Measurements from ENCODE around the gene F9.
"Not testable (repeated sequence)": the region's sequence is repeated elsewhere in the genome, so short reads cannot be mapped to it uniquely, and the experiment has no call there.

Gene F9

DNA sequence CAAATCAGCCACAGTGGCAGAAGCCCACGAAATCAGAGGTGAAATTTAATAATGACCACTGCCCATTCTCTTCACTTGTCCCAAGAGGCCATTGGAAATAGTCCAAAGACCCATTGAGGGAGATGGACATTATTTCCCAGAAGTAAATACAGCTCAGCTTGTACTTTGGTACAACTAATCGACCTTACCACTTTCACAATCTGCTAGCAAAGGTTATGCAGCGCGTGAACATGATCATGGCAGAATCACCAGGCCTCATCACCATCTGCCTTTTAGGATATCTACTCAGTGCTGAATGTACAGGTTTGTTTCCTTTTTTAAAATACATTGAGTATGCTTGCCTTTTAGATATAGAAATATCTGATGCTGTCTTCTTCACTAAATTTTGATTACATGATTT, at the start of gene F9:
TSS of gene F9 (plus strand) at position 190 of the 400 bp plus-strand sequence. CDS start at position 216, 26 bp downstream.
- DNase-seq = no peak

DNA sequence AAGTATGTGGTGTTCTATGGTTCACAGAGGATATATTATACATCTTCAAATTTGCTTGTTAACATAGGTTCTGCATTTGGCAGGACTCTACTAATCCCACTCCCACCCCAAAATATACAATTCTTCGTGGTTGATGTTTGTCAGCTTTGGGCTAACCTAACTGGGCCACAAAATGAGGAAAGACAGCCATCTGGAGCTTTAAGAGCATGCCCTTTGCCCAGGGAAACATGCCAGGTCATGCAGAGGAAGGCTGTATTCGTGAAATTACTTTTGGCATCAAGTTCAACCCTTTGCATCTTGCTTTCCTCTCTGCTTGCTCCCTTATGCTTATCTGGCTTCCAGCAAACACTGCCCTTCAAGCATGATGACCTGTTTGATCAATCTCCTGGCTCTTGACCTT, 46.8 kb upstream of the F9 start:
- no peak for DNase-seq

DNA sequence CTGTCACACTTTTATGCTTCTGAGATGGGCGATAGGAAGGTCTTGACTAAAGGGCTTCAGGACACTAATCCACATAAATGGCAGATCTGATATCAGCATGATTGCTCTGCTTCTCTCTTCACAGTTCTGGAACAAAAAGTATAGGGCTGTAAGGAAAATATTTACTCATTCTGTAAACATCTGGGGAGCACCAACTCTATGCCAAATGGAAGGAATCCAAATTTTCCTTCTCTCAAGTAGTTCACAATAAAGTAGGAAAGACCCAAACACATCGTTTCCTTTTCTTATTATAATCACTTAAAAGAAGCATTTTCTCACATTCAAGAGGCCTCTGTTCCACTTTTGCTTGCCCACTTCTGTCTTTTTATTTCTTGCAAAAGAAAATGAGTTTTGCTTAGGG, 45.9 kb upstream of the F9 start:
- DNase-seq = no peak

DNA sequence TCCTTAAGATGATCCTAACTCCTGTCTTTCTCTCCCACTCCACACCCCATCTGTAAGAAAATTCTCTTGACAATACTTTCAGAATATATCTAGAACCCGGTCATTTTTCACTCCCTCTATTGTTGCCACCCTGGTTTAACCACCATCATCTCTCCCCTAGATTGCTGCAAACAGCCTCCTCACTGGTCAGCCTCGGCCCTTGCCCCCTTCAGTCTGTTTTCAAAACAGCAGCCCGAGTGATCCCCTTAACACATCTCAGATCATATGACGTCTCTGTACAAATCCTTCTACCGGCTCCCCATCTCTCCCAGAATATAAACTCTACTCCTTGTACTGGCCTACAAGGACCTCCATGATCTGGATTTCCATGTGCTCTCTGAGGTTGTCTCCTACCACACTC, 35.2 kb upstream of the F9 start:
- no peak for DNase-seq

DNA sequence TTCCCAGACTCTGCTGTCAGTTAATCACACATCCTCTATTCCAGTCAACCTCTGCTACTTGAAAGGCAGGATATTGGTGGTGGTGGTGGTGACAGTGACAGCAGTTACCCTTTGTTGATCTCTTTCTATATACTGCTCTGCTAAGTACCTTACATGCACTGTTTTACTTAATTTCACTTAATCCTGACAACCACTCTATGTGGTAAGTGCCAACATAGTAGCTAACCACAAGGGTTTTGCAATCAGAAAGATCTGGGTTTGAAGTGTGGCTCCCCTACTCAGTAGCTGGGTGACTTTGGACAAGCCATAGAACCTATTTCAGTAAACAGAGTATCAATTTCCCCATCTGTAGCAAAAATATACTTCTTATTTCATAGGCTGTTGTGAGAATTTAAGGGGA, 24.2 kb upstream of the F9 start:
- DNase-seq = no peak

DNA sequence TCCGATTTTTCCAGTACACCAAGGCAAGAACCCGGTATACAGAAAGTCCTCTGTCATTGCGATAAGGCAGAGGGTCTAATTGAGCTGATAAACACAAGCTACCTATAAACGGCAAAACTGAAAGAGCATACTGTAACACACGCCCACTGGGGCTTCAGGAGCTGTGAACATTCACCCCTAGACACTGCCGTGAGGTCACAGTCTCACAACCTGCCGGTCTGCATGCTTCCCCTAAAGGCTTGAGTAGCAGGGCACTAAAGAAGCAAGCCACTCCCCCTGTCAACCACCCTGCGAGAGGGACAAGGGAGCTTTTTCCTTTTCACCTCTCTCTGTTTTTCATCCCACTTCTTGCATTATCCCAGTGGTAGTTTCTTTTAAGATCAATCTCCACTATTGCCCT, 22.4 kb upstream of the F9 start:
- DNase-seq = no peak

DNA sequence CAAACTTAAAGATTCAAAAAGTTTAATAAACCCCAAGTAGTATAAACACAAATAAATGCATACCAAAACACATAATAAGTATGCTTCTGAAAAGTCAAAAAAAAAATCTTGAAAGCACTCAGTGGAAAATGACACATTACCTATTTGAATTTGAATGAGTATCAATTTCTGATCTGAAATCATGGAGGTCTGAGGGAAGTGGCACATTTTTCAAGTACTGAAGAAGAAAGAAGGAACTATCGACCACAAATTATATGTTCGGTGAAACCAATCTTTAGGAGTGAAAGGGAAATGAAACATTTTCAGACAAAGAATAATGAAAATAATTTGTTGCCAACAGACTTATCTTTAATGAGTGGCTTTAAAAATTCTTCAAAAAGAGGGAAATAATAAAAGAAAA, 12.1 kb upstream of the F9 start:
- no peak for DNase-seq

DNA sequence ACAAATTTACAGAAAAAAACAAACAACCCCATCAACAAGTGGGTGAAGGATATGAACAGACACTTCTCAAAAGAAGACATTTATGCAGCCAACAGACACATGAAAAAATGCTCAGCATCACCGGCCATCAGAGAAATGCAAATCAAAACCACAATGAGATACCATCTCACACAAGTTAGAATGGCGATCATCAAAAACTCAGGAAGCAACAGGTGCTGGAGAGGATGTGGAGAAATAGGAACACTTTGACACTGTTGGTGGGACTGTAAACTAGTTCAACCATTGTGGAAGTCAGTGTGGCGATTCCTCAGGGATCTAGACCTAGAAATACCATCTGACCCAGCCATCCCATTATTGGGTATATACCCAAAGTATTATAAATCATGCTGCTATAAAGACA, 1.7 kb upstream of the F9 start:
- not testable (repeated sequence) for DNase-seq

DNA sequence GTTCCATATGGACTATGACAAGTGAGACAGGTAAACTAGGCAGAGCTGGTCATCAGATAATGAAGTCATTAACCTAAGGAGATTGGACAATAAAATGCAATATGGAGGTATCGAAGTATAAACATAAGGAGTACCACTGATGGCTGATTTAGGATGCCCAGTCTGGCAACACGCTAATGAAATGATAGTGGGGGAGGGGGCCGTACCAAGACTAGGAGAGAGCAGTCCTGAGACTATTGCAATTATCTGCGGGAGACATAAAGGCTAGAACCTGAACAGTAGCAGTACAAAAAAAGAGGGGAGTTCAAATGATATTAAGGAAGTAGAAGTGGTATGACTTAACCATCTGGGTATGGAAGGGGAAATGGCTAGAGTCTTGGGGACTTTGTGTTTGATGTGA, 2.3 kb downstream of the F9 start:
- no peak for DNase-seq

DNA sequence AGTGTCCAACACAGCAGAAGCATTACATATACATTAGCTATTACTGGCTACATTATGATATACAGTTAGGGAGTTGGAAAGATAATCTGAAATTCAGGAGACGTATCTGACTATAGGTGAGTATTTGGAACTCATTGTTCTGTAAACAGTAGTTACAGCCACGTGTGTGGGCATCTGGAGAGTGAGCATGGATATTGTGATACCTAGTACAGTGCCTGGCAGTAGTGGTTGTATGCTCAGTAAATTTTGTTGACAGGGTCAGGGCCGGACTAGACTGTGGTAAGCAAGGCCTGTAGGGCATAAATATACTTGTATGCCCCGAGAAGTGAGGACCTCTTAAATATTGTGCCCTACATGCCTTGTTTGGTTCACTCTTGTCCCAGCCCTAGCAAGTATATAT, 2.9 kb downstream of the F9 start:
- no peak for DNase-seq

DNA sequence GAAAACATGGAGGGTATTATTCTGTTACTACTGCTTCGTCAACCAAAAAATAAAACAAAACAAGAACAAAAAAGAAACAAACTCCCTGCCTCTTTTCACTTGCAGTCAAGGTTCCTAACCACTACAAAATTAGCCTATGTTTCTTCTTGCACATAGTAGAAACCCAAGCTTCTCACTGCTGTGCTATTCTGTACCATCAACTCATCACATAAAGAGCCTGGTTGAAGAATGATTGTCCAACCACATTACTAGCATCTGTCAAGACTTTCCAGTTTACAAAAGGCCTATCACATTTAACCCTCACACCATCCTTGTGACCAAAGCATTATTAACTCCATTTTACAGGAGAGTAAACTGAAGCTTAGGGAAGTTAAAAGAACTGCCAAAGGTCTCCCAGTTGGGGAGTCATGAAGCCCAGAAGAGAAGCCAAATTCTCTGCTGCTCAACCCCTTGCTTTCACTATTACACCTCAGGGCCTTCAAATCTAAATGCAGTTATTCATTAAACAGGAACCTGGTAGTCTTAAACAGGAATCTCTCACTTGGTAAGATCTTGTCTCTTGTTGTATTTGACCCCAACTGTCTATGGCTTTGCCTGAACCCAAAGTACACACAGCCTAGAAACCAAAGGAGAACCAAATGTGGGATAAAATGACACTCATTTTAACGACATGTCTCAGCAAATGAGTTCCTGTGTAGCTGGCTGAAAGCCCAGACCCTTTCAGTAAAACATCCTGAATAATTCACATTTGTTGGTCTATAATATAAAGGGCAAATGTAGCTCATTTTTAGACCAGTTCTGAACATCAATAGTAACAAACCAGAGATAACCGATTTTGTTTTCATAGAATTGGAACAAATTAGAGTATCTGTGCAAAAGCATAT, 8.6 kb downstream of the F9 start:
- DNase-seq = peak in 1 of 2 experiments; percentile 13

DNA sequence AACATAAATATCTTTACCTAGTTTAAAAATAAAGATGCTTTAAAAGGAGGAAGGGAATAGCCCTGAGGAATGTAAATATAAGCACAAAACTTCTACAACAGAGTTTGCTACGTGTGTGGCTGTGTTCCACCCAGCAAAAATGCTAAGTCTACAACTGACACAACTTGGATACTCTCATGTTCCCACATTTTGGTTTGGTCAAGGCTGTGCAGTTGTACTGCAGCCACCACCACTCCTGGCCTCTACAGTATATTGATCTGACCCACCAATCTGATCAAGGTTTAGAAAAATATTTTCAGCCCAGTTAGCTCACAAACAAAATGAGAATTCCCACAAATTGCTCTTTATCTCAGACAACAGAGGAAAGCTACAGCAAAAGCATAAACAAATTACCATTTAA, 12.1 kb downstream of the F9 start:
- no peak for DNase-seq

DNA sequence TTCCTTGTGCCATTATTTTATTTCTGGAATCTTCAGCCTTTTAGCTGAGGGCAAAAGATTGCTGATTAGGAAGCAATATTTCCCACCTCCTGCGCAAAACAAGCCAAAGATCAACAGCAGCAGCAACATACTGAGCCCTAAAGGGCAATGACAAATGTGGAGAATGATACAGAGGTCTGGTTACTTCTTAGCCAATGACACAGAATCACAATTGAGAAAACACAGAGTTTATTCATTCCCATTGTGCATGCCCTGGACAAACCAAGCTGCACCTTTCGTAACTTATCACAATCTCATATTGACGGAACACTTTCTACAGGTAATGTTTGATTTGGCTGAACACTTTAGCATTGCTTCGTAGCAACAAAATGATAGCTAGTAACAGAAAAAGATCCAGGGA, 13.4 kb downstream of the F9 start:
- DNase-seq = no peak

DNA sequence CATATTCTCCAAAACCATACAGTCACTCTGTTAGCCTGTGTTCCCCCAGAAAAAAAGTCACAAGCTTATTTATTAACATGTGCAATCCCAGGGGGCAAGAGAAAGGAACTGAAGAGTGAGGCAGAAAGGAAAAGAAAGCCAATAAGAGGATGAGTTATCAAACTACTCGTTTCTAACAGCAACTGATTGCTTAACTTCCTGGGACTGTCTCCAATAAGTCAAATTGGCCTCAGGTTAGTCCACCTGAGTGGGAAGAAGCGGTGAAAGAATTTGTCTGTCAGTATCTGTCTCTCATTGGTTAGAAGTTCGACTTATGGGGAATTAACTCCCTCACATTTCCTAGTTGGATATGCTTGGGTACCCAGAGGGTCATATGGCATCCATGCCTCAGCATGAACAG, 14.1 kb downstream of the F9 start:
- no peak for DNase-seq

DNA sequence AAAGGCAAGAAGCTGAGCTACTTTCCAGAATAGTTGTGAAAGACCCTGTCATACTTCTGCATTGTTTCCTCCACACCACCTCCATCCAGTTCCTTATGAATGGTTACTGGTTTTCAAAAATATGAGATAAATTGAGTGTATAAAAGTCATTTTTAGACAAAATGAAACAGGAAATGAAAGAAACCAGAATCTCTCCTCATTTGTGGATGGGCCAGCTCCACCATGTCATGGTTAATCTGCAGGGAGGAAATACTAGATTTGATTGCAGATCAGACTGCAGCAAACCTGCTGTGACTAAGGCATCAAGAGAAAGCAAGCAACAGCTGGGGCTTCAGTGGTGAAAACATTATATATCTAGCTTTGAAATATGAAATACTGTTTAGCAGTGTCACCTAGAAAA, 23.8 kb downstream of the F9 start:
- no peak for DNase-seq

DNA sequence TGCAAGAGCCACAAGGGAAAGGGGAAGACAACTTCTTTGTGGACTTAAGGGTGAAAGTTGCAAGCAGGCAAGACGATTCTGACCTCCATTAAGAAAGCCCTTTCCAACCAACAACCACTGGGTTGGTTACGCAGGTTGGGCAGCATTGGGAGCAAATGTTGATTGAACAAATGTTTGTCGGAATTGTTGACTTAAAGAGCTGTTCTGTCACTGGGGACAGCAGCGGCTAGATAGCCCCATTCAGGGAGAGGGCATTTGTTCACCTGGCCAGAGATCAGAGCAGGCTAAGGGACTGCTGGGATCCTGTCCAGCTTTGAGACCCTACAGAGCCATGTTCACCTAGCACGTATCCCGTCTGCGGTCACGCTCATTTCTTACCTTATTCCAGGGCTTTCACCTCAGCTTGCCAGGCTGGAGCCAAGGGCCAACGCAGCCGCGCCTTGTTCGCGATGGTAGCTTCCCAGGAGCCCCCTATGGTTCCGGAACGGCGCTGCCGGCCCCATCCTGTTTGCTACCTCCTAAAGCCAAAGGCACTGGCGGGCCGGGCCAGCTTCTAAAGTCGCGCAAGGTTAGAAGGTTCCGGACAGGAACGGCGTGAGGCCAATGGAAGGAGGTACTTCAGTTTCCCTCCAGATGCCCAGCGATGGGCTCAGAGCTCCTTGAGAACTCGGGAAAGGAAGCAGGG, 24.6 kb downstream of the F9 start:
- DNase-seq = no peak

DNA sequence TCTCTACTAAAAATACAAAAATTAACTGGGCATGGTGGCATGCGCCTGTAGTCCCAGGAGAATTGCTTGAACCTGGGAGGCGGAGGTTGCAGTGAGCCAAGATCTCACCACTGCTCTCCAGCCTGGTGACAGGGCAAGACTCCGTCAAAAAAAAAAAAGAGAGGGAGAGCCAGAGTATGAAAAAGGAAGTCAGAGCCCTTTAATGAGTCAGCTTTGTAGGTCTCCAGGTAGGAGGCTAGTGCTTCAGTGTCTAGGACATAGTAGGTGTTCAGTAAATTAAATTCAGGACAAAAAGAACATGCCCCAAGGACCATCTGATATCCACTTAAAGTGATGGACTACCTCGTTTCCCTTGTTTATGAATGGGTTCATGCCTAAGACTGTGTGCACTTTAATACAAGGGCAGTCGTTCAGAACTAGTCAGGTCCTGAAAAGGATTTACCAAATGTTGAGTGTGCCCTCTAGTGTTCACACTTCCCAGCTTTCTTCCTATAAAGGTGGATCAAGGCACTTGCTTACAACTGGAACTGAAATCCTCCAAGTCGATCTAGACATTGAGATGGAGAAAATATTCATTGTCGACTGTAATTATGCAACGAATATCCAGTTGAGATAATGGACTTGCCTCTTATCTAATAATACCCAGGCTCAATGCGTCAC, 29.0 kb downstream of the F9 start:
- DNase-seq = peak in 1 of 2 experiments; percentile 2

DNA sequence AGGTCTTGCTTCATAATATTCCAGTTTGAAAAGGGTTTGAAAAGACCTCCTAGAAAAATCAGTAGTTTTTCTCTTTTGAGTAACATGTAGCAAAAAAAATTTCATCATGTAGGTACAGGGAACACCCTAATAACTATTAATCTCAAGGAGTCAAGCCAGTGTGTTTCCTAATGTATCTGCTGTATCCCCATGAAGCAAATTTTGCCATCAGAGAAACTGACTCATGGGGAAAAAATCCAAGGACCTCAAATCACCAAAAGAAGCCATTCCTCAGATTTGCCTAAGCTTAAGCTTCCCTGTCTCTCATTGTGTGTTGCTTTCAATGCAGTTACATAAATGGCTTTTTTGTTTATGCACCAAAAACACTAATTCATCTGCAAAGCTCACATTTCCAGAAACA, 29.7 kb downstream of the F9 start:
- DNase-seq = no peak

DNA sequence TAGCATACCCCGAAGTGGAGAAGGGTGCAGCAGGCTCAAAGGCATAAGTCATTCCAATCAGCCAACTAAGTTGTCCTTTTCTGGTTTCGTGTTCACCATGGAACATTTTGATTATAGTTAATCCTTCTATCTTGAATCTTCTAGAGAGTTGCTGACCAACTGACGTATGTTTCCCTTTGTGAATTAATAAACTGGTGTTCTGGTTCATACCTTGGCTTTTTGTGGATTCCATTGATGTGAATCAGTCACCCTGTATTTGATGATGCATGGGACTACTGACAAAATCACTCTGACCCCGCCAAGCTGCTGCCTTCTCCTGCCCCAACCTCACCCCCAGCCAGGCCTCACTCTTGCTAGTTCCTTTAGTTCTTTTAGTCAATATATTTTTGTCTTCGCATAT, 32.7 kb downstream of the F9 start:
- DNase-seq = no peak

DNA sequence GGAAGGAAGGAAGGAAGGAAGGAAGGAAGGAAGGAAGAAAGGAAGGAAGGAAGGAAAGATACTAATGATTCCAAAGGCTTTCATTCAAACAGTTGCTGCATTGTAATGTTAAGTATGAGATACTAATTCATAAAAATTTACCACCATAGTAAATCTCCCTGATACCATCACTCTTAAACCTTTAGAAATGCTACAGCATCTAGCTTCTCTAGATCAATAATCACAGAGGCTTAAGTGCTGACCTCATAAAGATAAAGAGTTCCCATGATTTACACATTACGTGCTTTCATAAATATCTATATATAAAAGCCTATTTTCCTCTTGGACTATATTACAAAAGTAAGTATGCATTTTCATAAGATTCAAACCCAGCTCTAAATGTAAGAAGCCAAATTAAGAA, 36.4 kb downstream of the F9 start:
- DNase-seq = no peak

DNA sequence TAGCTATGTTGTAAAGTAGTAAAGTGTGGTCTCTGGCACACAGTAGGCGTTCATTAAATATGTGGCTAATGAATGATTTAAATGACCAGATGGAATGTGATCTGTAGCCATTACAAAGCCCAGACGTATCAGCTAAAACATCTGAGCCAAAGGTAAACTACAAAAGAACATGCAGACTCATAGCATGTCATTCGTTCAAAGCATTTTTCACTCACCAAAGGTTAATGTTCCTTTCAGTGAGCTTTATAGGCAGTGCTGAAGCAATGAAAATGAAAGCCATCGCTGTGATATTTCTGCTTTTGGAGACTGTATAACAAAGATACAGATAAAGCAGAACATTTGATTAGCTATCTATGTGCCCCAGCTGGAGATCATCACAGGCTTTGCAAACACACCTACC, 50.5 kb downstream of the F9 start:
- DNase-seq = no peak

DNA sequence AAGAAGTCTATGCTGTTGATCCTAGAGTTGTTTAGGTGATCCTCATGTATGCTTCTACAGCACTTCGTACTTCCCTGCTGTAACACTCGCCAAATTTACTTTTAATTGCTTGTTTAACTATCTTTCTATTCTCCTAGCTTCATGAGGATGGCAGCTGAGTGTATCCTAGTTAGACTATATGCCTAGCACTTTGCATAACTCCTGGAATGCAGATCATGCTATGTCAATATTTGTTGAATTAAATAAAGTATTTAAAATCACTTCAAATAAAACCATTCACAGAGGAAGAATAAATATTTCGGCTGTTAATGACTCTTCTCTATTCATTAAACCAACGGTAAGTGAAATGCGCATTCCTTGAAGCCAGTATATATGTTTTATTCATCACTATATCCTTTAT, 55.1 kb downstream of the F9 start:
- DNase-seq = no peak

DNA sequence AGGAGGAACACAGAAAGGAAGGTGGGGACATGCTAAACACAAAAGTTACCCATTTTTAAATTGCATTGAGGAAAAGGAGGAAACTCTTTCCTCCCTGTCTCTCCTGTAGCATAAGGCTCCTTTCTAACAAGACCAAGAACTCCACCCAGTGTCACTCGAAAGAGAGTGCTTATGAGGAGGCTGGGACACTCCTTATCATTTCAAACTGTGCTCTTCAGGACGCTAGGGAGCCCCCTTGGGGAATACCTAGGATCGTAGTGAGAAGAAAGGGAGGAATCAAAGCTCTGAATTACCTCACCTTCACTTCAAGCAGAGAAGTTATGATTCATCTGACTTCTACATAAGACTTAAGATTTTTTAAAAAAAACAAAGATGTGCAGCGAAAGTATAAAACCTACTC, 65.5 kb downstream of the F9 start:
- DNase-seq = no peak

DNA sequence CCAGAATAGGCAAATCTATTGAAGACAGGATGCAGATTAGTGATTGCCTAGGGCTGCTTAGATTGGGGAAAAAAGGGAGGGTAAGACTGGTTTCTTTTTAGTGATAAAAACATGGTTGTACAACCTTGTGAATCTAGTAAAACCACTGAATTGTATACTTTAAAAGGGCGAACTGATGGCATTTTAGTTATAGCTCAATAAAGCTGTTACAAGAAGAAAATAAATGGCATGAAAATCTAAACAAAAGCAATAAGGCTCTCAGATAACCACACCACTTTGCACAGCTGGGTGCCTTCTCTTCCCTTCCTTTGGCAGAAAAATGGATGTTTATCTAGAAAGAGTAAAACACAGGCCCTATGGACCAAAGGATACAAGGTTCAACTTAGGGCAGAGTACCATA, 69.6 kb downstream of the F9 start:
- no peak for DNase-seq

Measured in NCI-H2081 (cell line).